ENCODE results near the gene VPS26B.

The VPS26B gene

DNA sequence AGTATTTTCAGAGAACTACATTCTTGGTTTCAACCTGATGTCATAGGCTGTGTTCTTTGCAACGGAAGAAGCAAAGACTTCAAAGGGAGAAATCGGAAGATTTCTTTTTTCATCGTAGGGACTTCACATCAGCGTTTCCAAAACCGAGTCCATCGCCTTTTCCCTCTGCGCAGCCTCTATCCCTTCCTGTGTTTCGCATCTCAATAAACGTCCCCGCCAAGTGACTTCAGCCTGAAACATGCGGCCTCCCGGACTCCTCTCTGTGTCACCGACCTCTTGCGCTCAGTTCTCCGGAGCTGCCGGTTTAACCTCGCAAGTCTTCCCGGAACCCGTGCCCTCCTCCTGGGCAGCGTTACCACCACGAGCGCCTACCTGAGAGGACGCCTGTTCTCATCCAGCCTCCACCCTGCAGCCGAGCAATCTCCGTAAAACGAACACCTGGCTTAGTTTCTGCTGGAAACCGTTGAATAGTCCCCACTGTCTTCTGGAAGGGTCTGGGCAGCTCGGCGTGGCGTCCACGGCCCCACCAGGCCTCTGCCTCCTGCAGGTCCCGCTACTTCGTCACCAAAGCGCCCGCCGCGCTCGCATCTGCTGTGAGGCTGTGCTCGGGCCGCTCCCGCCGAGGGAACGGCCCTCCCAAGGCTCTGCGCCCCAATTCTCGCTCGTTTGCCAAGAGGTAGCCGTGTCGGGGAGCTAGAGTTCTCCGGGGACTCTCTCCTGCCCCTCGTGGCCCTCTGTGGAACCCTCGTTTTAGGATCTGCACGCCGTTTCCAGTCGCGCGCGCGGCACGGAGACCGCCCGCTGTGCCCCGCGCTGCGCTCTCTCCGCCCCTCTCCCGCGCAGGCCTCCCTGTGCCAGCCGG is 51.3 kb downstream of the VPS26B start, which contains the start of gene GLB1L3:
Gene GLB1L3 (plus strand): TSS at position 846 of the 862 bp plus-strand sequence. CDS start 362 bp downstream, outside the sequence.
- Histone ChIP-seq H3K27me3 (ENCODE audit: insufficient read depth, low read length, poor library complexity) (no peaks in the 10 kb centered on the region), H3K9me3 (ENCODE audit: insufficient read depth, low read length, severe bottlenecking) (no peaks in the 10 kb centered on the region), H3K36me3 (ENCODE audit: insufficient read depth, low read length) (no peaks in the 10 kb centered on the region), H3K27ac (ENCODE audit: low read length) (peak within 1 kb of the TSS; percentile 88), H3K9ac (ENCODE audit: low read depth, low read length) (peak within 1 kb of the TSS; percentile 72), H2AFZ (ENCODE audit: low read depth, low read length) (peak within 1 kb of the TSS; percentile 86), H3K79me2 (ENCODE audit: insufficient read depth, low read length) (peaks cover 48% of the 10 kb centered on the region), H4K20me1 (ENCODE audit: insufficient read depth, low read length) (no peaks in the 10 kb centered on the region), H3K4me2 (ENCODE audit: insufficient read depth, low read length) (peak within 1 kb of the TSS; percentile 92), H3K4me1 (ENCODE audit: insufficient read depth, low read length) (peaks cover 52% of the 10 kb centered on the region), H3K4me3 (ENCODE audit: low read depth in 1 of 2, low read length in 2 of 2) (peak within 1 kb of the TSS; percentile 67 to 74)
- peak; percentile 83 for DNase-seq
- ATAC-seq (ENCODE audit: insufficient read depth, low read depth), result peak; percentile 86
- TF ChIP-seq EZH2 (IDR thresholded peaks at IDR 0.05; ENCODE audit: borderline replicate concordance, low read depth, low read length, severe bottlenecking), result peak; percentile 44
- TF ChIP-seq, protein P1, sequence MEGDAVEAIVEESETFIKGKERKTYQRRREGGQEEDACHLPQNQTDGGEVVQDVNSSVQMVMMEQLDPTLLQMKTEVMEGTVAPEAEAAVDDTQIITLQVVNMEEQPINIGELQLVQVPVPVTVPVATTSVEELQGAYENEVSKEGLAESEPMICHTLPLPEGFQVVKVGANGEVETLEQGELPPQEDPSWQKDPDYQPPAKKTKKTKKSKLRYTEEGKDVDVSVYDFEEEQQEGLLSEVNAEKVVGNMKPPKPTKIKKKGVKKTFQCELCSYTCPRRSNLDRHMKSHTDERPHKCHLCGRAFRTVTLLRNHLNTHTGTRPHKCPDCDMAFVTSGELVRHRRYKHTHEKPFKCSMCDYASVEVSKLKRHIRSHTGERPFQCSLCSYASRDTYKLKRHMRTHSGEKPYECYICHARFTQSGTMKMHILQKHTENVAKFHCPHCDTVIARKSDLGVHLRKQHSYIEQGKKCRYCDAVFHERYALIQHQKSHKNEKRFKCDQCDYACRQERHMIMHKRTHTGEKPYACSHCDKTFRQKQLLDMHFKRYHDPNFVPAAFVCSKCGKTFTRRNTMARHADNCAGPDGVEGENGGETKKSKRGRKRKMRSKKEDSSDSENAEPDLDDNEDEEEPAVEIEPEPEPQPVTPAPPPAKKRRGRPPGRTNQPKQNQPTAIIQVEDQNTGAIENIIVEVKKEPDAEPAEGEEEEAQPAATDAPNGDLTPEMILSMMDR (IDR thresholded peaks at IDR 0.05; ENCODE audit: borderline replicate concordance, extremely low read depth, low read length, poor library complexity, severe bottlenecking), result peak; percentile 70

DNA sequence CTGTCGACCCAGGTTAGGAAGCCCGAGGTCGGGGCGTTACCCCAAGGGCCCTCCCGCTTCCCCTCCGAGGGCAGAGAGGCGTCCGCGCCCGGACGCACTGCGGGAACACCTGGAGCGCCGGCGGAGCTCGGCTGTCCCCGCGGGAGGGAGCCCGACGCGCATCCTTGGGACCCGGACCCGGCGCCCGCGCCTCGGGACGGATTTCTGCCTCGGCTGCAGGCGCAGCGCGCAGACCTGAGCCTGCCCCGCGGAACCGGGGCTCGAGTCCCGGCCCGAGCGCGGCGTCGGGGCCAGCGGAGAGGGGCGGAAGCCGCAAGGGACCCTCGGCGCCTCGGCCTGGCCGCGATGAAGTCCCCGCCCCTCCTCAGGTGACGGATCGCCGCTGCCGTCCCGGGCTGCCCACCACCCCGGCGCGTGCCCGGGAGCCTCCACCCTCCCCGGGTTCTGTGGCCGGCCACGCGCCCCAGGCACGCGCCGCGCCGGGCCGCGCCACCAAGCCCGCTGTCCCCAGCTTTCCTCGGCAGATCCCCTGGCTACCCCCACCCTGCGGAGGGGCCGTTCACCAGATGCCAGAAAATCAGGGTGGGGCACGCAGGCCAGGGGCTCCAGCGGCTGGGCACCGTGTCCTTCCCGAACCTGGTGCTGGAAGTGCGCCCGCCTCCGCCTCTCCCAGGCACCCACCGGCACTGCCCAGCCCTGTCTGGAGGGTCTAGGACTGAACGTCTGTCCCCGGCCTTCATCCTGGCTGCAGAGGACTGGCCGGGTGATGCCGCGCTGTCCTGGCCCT is 52.1 kb downstream of the VPS26B start:
- no peaks in the 10 kb centered on the region for H3K36me3 ChIP-seq (ENCODE audit: insufficient read depth, low read length)
- peaks cover 42% of the 10 kb centered on the region for H3K79me2 ChIP-seq (ENCODE audit: insufficient read depth, low read length)
- ATAC-seq (ENCODE audit: insufficient read depth, low read depth) (no peak), DNase-seq (peak; percentile 4)
- peak overlapping the region; percentile 86 for H2AFZ ChIP-seq (ENCODE audit: low read depth, low read length)
- peak overlapping the region; percentile 92 for H3K4me2 ChIP-seq (ENCODE audit: insufficient read depth, low read length)
- H4K20me1 ChIP-seq (ENCODE audit: insufficient read depth, low read length), result no peaks in the 10 kb centered on the region
- peak overlapping the region; percentile 88; the same call in 1 of the 2 replicates for H3K27ac ChIP-seq (ENCODE audit: low read length)
- peak overlapping the region; percentile 72 for H3K9ac ChIP-seq (ENCODE audit: low read depth, low read length)
- TF ChIP-seq, protein P1 (IDR thresholded peaks at IDR 0.05; ENCODE audit: borderline replicate concordance, extremely low read depth, low read length, poor library complexity, severe bottlenecking), result no peak
- TF ChIP-seq EZH2 (IDR thresholded peaks at IDR 0.05; ENCODE audit: borderline replicate concordance, low read depth, low read length, severe bottlenecking), result no peak
- H3K27me3 ChIP-seq (ENCODE audit: insufficient read depth, low read length, poor library complexity), result no peaks in the 10 kb centered on the region
- H3K4me1 ChIP-seq (ENCODE audit: insufficient read depth, low read length), result peaks cover 44% of the 10 kb centered on the region
- peak overlapping the region in 1 of 2 experiments; percentile 74; a peak in 2 of 4 replicates for H3K4me3 ChIP-seq (ENCODE audit: low read depth in 1 of 2, low read length in 2 of 2)
- no peaks in the 10 kb centered on the region for H3K9me3 ChIP-seq (ENCODE audit: insufficient read depth, low read length, severe bottlenecking)

DNA sequence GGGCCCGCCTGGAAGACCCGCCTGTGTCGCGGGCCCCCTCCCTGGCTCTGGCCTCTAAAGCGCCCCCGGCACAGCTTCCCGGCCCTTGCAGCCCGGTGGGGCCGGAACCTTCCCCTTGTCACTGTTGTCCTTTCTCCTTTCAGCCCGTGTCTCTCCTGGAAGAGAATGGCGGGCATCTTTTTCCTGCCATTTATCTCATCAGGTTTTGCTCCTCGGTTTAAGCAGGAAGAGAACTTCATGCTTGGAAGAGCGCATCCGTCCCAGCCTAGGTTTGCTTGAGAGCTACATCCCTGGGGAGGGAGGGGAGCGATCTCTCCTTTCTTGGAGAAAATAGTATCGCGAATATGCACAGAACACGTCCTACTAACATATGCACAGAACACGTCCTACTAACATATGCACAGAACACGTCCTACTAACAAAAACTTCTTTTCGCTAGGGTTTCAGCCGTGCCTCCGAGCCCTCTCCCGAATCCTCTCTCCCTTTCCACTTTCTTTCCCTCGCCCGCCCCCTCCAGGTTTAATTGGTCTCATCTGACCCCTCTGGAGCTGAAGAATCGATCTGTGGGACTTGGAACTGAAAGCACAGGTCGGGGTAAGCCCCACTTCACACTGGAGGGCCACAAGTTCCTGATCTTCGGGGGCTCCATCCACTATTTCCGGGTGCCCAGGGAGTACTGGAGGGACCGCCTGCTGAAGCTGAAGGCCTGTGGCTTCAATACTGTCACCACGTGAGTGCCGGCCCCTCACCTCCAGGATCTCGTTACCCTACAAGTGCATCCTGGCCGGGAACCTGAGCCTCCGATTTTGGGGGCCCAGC is 52.9 kb downstream of the VPS26B start:
- TF ChIP-seq EZH2 (IDR thresholded peaks at IDR 0.05; ENCODE audit: borderline replicate concordance, low read depth, low read length, severe bottlenecking), result no peak
- TF ChIP-seq, protein P1 (IDR thresholded peaks at IDR 0.05; ENCODE audit: borderline replicate concordance, extremely low read depth, low read length, poor library complexity, severe bottlenecking), result no peak
- H3K36me3 ChIP-seq (ENCODE audit: insufficient read depth, low read length), result no peaks in the 10 kb centered on the region
- H3K27me3 ChIP-seq (ENCODE audit: insufficient read depth, low read length, poor library complexity), result no peaks in the 10 kb centered on the region
- no peak overlapping the region for H3K9ac ChIP-seq (ENCODE audit: low read depth, low read length)
- H3K4me2 ChIP-seq (ENCODE audit: insufficient read depth, low read length), result no peak overlapping the region
- no peaks in the 10 kb centered on the region for H4K20me1 ChIP-seq (ENCODE audit: insufficient read depth, low read length)
- peaks cover 36% of the 10 kb centered on the region for H3K4me1 ChIP-seq (ENCODE audit: insufficient read depth, low read length)
- ATAC-seq (ENCODE audit: insufficient read depth, low read depth) (no peak), DNase-seq (peak; percentile 3)
- no peak overlapping the region for H3K27ac ChIP-seq (ENCODE audit: low read length)
- no peaks in the 10 kb centered on the region for H3K9me3 ChIP-seq (ENCODE audit: insufficient read depth, low read length, severe bottlenecking)
- no peak overlapping the region for H2AFZ ChIP-seq (ENCODE audit: low read depth, low read length)
- peaks cover 34% of the 10 kb centered on the region for H3K79me2 ChIP-seq (ENCODE audit: insufficient read depth, low read length)
- no peak overlapping the region for H3K4me3 ChIP-seq (ENCODE audit: low read depth in 1 of 2, low read length in 2 of 2)
